Fibroblast of lung (primary cell): ENCODE results near the gene INTU.

Source experiments
- CTCF ChIP-seq, 2 donors: IDR thresholded peaks in 1 of 2; conservative IDR thresholded peaks in 1 of 2; 1 replicate in 1 of 2; 2 replicates in 1 of 2; pipeline ENCODE4 v1.5.1; 2011 to 2012; ENCODE audit warnings: low read length in 2 of 2, control low read depth in 1 of 2, inconsistent platforms in 1 of 2, low read depth in 1 of 2, mild to moderate bottlenecking in 1 of 2
- EZH2 ChIP-seq: IDR thresholded peaks from 2 replicates; pipeline ENCODE4 v1.5.1; 2012; ENCODE audit warnings: low read length, control low read depth, mild to moderate bottlenecking; ENCODE audit errors: missing control alignments

GRCh38 chr4:127630152-127630551, 2.6 kb upstream of the INTU start:
- TF ChIP-seq CTCF (conservative IDR thresholded peaks at IDR 0.05 in 1 of 2, IDR thresholded peaks at IDR 0.05 in 1 of 2; ENCODE audit: low read depth in 1 of 2, low read length in 2 of 2) (no peak), EZH2 (no peak)
